Activated CD4-positive, alpha-beta T cell treated with anti-CD3 and anti-CD28 coated beads, Interleukin-2, amount 10 ng/mL, durations not matched to agents 7 days and 5 days (primary cell): ENCODE results near the gene SOAT2. TPM values are rescaled to one million over a fixed set of nuclear protein-coding genes. Genes with fewer than 3 reads are reported as not detected.

Experiments
- CTCF ChIA-PET: fragments of 350-600 bp; sonication (Branson Sonifier 250); formaldehyde crosslinking; loops from one replicate; lab custom pipeline; 2021; ENCODE audit warnings: antibody characterized with exemption; lab: Charles Lee
- POLR2A ChIA-PET: fragments of 350-600 bp; sonication (Branson Sonifier 250); formaldehyde crosslinking; loops from one replicate; lab custom pipeline; 2021; ENCODE audit warnings: antibody characterized with exemption; lab: Charles Lee
- DNase-seq: peaks from one replicate; pipeline ENCODE4 v3.0.0-alpha.2; 2020
- H3K27ac Mint-ChIP-seq: one replicate; pipeline ENCODE4 v1.8.0; 2021; ENCODE audit warnings: mild to moderate bottlenecking, moderate library complexity, mixed read lengths
- H3K27me3 Mint-ChIP-seq: one replicate; pipeline ENCODE4 v1.8.0; 2021; ENCODE audit warnings: mixed read lengths
- H3K36me3 Mint-ChIP-seq: one replicate; pipeline ENCODE4 v1.8.0; 2021; ENCODE audit warnings: low read depth, mixed read lengths
- H3K4me1 Mint-ChIP-seq: one replicate; pipeline ENCODE4 v1.8.0; 2021; ENCODE audit warnings: mixed read lengths
- H3K4me3 Mint-ChIP-seq: one replicate; pipeline ENCODE4 v1.8.0; 2021; ENCODE audit warnings: mild to moderate bottlenecking, moderate library complexity, mixed read lengths
- H3K9me3 Mint-ChIP-seq: one replicate; pipeline ENCODE4 v1.8.0; 2021; ENCODE audit warnings: mixed read lengths
- total RNA-seq, 2 experiments: library from RNA; stranded (reverse); gene quantifications; one replicate each; pipeline ENCODE4 v1.2.3, GENCODE V29; 2021

The SOAT2 gene
- total RNA-seq, 2 experiments from 2014 or later: 1.0 to 1.7 TPM

- H3K4me3 Mint-ChIP-seq: no peak overlapping the region
- H3K27me3 Mint-ChIP-seq: no peaks in the 10 kb centered on the region
- H3K36me3 Mint-ChIP-seq: peaks cover 8% of the 10 kb centered on the region
- H3K4me1 Mint-ChIP-seq: peaks cover under 1% of the 10 kb centered on the region
- DNase-seq: no peak
- H3K9me3 Mint-ChIP-seq: no peaks in the 10 kb centered on the region
- ChIA-PET CTCF (interaction anchor here (0.6 to 6.5 kb wide), 6 partner anchors 8 to 391 kb away, joined by 3 to 99 read pairs (median 3); partner anchors contain the start of genes IGFBP6 and SOAT2), POLR2A (interaction anchor here (1.2 kb wide), 1 partner anchor 18 kb away, joined by 6 read pairs; the partner anchor contains the start of gene SPRYD3)
- no peak overlapping the region for H3K27ac Mint-ChIP-seq
These were observed 42.5 kb upstream of the SOAT2 start for GRCh38 chr12:53060721-53061276.

- H3K4me1 Mint-ChIP-seq: peaks cover 5% of the 10 kb centered on the region
- no peaks in the 10 kb centered on the region for H3K27me3 Mint-ChIP-seq
- H3K4me3 Mint-ChIP-seq: no peak overlapping the region
- ChIA-PET POLR2A (interaction anchor here (0.6 kb wide), 1 partner anchor 457 kb away, joined by 3 read pairs; no protein-coding TSS in a partner anchor), CTCF (interaction anchor here (0.6 to 6.5 kb wide), 5 partner anchors 8 to 390 kb away, joined by 3 to 99 read pairs (median 3); partner anchors contain the start of genes IGFBP6 and SOAT2)
- H3K27ac Mint-ChIP-seq: peak overlapping the region; percentile 31
- H3K36me3 Mint-ChIP-seq: peaks cover 14% of the 10 kb centered on the region
- no peak for DNase-seq
- H3K9me3 Mint-ChIP-seq: no peaks in the 10 kb centered on the region
These were observed 41.8 kb upstream of the SOAT2 start for GRCh38 chr12:53061404-53062010.

GRCh38 chr12:53062011-53062961 is 41.0 kb upstream of the SOAT2 start:
- POLR2A ChIA-PET: interaction anchor here (0.6 kb wide), 1 partner anchor 457 kb away, joined by 3 read pairs; no protein-coding TSS in a partner anchor
- CTCF ChIA-PET: interaction anchor here (1.3 to 6.5 kb wide), 2 partner anchors 9 to 37 kb away, joined by 3 to 99 read pairs; partner anchors contain the start of genes IGFBP6 and SOAT2
- no peaks in the 10 kb centered on the region for H3K27me3 Mint-ChIP-seq
- no peak for DNase-seq
- peaks cover 14% of the 10 kb centered on the region for H3K36me3 Mint-ChIP-seq
- H3K27ac Mint-ChIP-seq: no peak overlapping the region
- H3K4me1 Mint-ChIP-seq: peaks cover 5% of the 10 kb centered on the region
- no peaks in the 10 kb centered on the region for H3K9me3 Mint-ChIP-seq
- no peak overlapping the region for H3K4me3 Mint-ChIP-seq

- ChIA-PET CTCF (interaction anchor here (6.5 kb wide), 1 partner anchor 37 kb away, joined by 99 read pairs; the partner anchor contains the start of genes IGFBP6 and SOAT2), POLR2A (no interaction called here)
- H3K9me3 Mint-ChIP-seq: no peaks in the 10 kb centered on the region
- no peaks in the 10 kb centered on the region for H3K27me3 Mint-ChIP-seq
- H3K4me1 Mint-ChIP-seq: peaks cover 5% of the 10 kb centered on the region
- H3K4me3 Mint-ChIP-seq: no peak overlapping the region
- peaks cover 14% of the 10 kb centered on the region for H3K36me3 Mint-ChIP-seq
- H3K27ac Mint-ChIP-seq: no peak overlapping the region
- DNase-seq: no peak
These were observed 40.1 kb upstream of the SOAT2 start for GRCh38 chr12:53062977-53063707.

- POLR2A ChIA-PET: no interaction called here
- H3K9me3 Mint-ChIP-seq: no peaks in the 10 kb centered on the region
- H3K27ac Mint-ChIP-seq: no peak overlapping the region
- H3K36me3 Mint-ChIP-seq: peaks cover 14% of the 10 kb centered on the region
- H3K27me3 Mint-ChIP-seq: no peaks in the 10 kb centered on the region
- peaks cover 5% of the 10 kb centered on the region for H3K4me1 Mint-ChIP-seq
- H3K4me3 Mint-ChIP-seq: no peak overlapping the region
- CTCF ChIA-PET: interaction anchor here (3.0 to 6.5 kb wide), 2 partner anchors 11 to 36 kb away, joined by 31 to 99 read pairs; partner anchors contain the start of genes IGFBP6 and SOAT2
- no peak for DNase-seq
These were observed 39.3 kb upstream of the SOAT2 start for GRCh38 chr12:53063708-53064612.

- Mint-ChIP-seq H3K4me1 (peaks cover 5% of the 10 kb centered on the region), H3K27me3 (no peaks in the 10 kb centered on the region), H3K36me3 (peaks cover 14% of the 10 kb centered on the region), H3K27ac (peak overlapping the region; percentile 3), H3K4me3 (no peak overlapping the region), H3K9me3 (no peaks in the 10 kb centered on the region)
- CTCF ChIA-PET: interaction anchor here (1.0 to 6.5 kb wide), 10 partner anchors 10 to 233 kb away, joined by 3 to 99 read pairs (median 18); partner anchors contain the start of genes IGFBP6, SOAT2 and SPRYD3
- POLR2A ChIA-PET: no interaction called here
- no peak for DNase-seq
These were observed 38.5 kb upstream of the SOAT2 start for GRCh38 chr12:53064613-53065436.

- Mint-ChIP-seq H3K4me1 (peaks cover 5% of the 10 kb centered on the region), H3K36me3 (peaks cover 14% of the 10 kb centered on the region), H3K4me3 (no peak overlapping the region), H3K27ac (no peak overlapping the region), H3K9me3 (no peaks in the 10 kb centered on the region), H3K27me3 (no peaks in the 10 kb centered on the region)
- ChIA-PET POLR2A (interaction anchor here (1.1 kb wide), 1 partner anchor 9 kb away, joined by 14 read pairs; no protein-coding TSS in a partner anchor), CTCF (interaction anchor here (0.6 to 6.5 kb wide), 18 partner anchors 8 to 443 kb away, joined by 3 to 99 read pairs (median 6); partner anchors contain the start of genes IGFBP6, SOAT2 and SPRYD3)
- no peak for DNase-seq
These were observed 37.8 kb upstream of the SOAT2 start for GRCh38 chr12:53065470-53065869.

- POLR2A ChIA-PET: interaction anchor here (1.1 kb wide), 1 partner anchor 10 kb away, joined by 14 read pairs; no protein-coding TSS in a partner anchor
- peak; percentile 71 for DNase-seq
- no peaks in the 10 kb centered on the region for H3K9me3 Mint-ChIP-seq
- no peak overlapping the region for H3K27ac Mint-ChIP-seq
- peaks cover 5% of the 10 kb centered on the region for H3K4me1 Mint-ChIP-seq
- no peak overlapping the region for H3K4me3 Mint-ChIP-seq
- peaks cover 14% of the 10 kb centered on the region for H3K36me3 Mint-ChIP-seq
- H3K27me3 Mint-ChIP-seq: no peaks in the 10 kb centered on the region
- CTCF ChIA-PET: interaction anchor here (0.6 to 6.5 kb wide), 22 partner anchors 9 to 442 kb away, joined by 3 to 99 read pairs (median 6); partner anchors contain the start of genes AAAS, IGFBP6, SOAT2 and SPRYD3
These were observed 37.0 kb upstream of the SOAT2 start for GRCh38 chr12:53065975-53066931.
